H1 (cell line): ENCODE results near the gene EPHA3. TPM values are rescaled to one million over a fixed set of nuclear protein-coding genes. Genes with fewer than 3 reads are reported as not detected.

Source experiments
- CEBPB ChIP-seq: IDR thresholded peaks from 2 replicates; pipeline ENCODE4 v1.6.1; 2012; ENCODE audit warnings: low read depth, low read length
- EGR1 ChIP-seq: IDR thresholded peaks from 2 replicates; pipeline ENCODE4 v1.6.1; 2011; ENCODE audit warnings: low read depth, low read length, borderline replicate concordance
- NANOG ChIP-seq: IDR thresholded peaks from 2 replicates; pipeline ENCODE4 v1.6.1; 2011; ENCODE audit warnings: low read length, low read depth, mild to moderate bottlenecking, inconsistent platforms; ENCODE audit not compliant: insufficient read depth, poor library complexity, severe bottlenecking
- polyA plus RNA-seq, 7 experiments: library from polyadenylated mRNA; depleted of rRNA in 3 of 7; stranded (reverse) in 5 of 7; unstranded in 2 of 7; fragments of >200 nt in 5 of 7; fragments of 200-250 nt in 2 of 7; gene quantifications; 1 replicate in 5 of 7; 2 replicates in 1 of 7; 4 replicates in 1 of 7; pipeline versions ENCODE4 v1.2.1 to v1.2.3, GENCODE V29; 2011 to 2013; ENCODE audit warnings: missing spikeins in 2 of 7, mixed read lengths in 2 of 7
- total RNA-seq: library from RNA; stranded (reverse); fragmentation: NEBNext Ultra II Directional; extraction: Animal tissue kit (Norgen Biotek cat#: 25700); gene quantifications from 2 replicates; pipeline ENCODE4 v1.2.1, GENCODE V29; 2021

EPHA3 gene
- total and polyA plus RNA-seq, 2 of the 8 experiments (the other 6 are each of a cell fraction or from before 2014, with no cell fraction given) = 0.09 to 0.22 TPM

- no peak for TF ChIP-seq NANOG
- no peak for TF ChIP-seq CEBPB
- no peak for TF ChIP-seq EGR1
These were observed 115.8 kb downstream of the EPHA3 start (continued) for GRCh38 chr3:89223188-89223587.
